DND-41 (cell line): ENCODE results near the gene ARRB2.

ENCODE experiments used
- EZH2 ChIP-seq: IDR thresholded peaks from 3 replicates; pipeline ENCODE4 v1.6.1; 2012; ENCODE audit warnings: borderline replicate concordance, low read depth, mild to moderate bottlenecking, moderate library complexity, low read length, inconsistent platforms; ENCODE audit not compliant: severe bottlenecking
- TF ChIP-seq, protein P1 (sequence below): IDR thresholded peaks from 2 replicates; pipeline ENCODE4 v1.5.1; 2012; ENCODE audit warnings: borderline replicate concordance, low read length, moderate library complexity, mild to moderate bottlenecking; ENCODE audit not compliant: poor library complexity, severe bottlenecking; ENCODE audit errors: extremely low read depth

DNA sequence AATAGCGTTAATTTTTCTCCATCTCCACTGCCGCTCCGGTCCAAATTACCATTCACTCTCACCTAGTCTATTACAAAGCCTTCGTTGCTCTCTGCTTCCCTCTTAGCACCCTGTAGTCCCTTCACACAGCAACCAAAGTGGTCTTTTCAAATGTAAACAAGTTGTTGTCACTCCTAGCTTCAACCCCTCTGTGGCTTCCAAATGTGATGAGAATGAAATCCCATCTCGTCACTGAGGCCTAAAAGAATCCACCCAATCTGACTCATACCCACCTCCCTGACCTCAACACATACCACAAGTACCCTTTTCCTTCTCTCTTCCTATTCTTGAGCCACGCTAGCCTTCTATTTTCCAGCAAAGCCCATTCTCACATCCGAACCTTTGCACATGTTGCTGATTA, 4.3 kb upstream of the ARRB2 start:
- TF ChIP-seq, protein P1, sequence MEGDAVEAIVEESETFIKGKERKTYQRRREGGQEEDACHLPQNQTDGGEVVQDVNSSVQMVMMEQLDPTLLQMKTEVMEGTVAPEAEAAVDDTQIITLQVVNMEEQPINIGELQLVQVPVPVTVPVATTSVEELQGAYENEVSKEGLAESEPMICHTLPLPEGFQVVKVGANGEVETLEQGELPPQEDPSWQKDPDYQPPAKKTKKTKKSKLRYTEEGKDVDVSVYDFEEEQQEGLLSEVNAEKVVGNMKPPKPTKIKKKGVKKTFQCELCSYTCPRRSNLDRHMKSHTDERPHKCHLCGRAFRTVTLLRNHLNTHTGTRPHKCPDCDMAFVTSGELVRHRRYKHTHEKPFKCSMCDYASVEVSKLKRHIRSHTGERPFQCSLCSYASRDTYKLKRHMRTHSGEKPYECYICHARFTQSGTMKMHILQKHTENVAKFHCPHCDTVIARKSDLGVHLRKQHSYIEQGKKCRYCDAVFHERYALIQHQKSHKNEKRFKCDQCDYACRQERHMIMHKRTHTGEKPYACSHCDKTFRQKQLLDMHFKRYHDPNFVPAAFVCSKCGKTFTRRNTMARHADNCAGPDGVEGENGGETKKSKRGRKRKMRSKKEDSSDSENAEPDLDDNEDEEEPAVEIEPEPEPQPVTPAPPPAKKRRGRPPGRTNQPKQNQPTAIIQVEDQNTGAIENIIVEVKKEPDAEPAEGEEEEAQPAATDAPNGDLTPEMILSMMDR, result no peak
- no peak for TF ChIP-seq EZH2
